HepG2 (cell line): ENCODE measurements around the gene ABCA13. TPM values are rescaled to one million over a fixed set of nuclear protein-coding genes. Genes with fewer than 3 reads are reported as not detected.

Experiments used
- ATAC-seq: fragments of 200-7000 bp; cut with Tn5 transposase; 3 replicates; pipeline ENCODE4 v1.9.1; 2020; ENCODE audit warnings: mild to moderate bottlenecking, moderate library complexity
- BruUV-seq: library from RNA; stranded (reverse); fragments of 400-500 nt; replicated peaks from 2 replicates; lab custom pipeline; 2021; lab: Mats Ljungman, UMichigan
- CTCF ChIA-PET: fragments of 300-600 bp; formaldehyde crosslinking; extraction: SDS; loops from one replicate; lab custom pipeline; 2021; ENCODE audit warnings: low total read pairs, inconsistent platforms, low intra/inter-chr PET ratio; lab: Yijun Ruan, JAX
- POLR2A ChIA-PET: fragments of 350-600 bp; sonication (Branson Sonifier 250); formaldehyde crosslinking; loops from one replicate; lab custom pipeline; 2020; ENCODE audit warnings: antibody characterized with exemption, inconsistent platforms; lab: Yijun Ruan, JAX
- DNase-seq: peaks from one replicate; pipeline ENCODE4 v3.0.0-alpha.2; 2015; ENCODE audit warnings: low spot score
- FAIRE-seq: peaks from 3 replicates; lab custom pipeline; 2011; peaks lifted over from hg19 to GRCh38; lab: Jason Lieb, UNC
- H2AFZ ChIP-seq: one replicate; pipeline ENCODE4 v1.6.1; 2011; ENCODE audit warnings: low read length, inconsistent platforms
- H3K27ac ChIP-seq: fragments of 300-600 bp; 3 replicates; pipeline ENCODE4 v1.8.0; 2011; ENCODE audit warnings: mixed run types, mild to moderate bottlenecking, mixed read lengths, low read length, inconsistent platforms; ENCODE audit not compliant: insufficient read depth; ENCODE audit errors: extremely low read length
- H3K27me3 ChIP-seq, 2 experiments: fragments of 200-600 bp in 1 of 2; 2 replicates in 1 of 2; 3 replicates in 1 of 2; pipeline versions ENCODE4 v1.6.0 to v1.8.0; 2011; ENCODE audit warnings: low read length in 2 of 2, mild to moderate bottlenecking in 2 of 2, moderate library complexity in 2 of 2, inconsistent platforms in 1 of 2; ENCODE audit not compliant: insufficient read depth in 2 of 2, control insufficient read depth in 1 of 2
- H3K36me3 ChIP-seq, 2 experiments: fragments of 200-600 bp in 1 of 2; replicated peaks in 1 of 2; 2 replicates in 1 of 2; 3 replicates in 1 of 2; pipeline versions ENCODE4 v1.5.1 to v1.8.0; 2011; ENCODE audit warnings: low read length in 2 of 2, inconsistent platforms in 1 of 2; ENCODE audit not compliant: insufficient read depth in 2 of 2, control insufficient read depth in 1 of 2
- H3K4me1 ChIP-seq: 2 replicates; pipeline ENCODE4 v1.5.1; 2012; ENCODE audit warnings: low read length, inconsistent platforms; ENCODE audit not compliant: insufficient read depth
- H3K4me2 ChIP-seq: 2 replicates; pipeline ENCODE4 v1.6.0; 2011; ENCODE audit warnings: low read depth, low read length, inconsistent platforms
- H3K4me3 ChIP-seq, 3 experiments: fragments of 200-600 bp in 1 of 3; sonication (generic), shearing (Covaris generic) in 1 of 3; replicated peaks in 1 of 3; 2 replicates each; pipeline ENCODE4 v1.5.1; 2011 to 2016; ENCODE audit warnings: low read length in 3 of 3, inconsistent platforms in 2 of 3, low read depth in 2 of 3, mild to moderate bottlenecking in 2 of 3, control low read depth in 1 of 3, mixed read lengths in 1 of 3; ENCODE audit not compliant: insufficient read depth in 1 of 3
- H3K79me2 ChIP-seq: one replicate; pipeline ENCODE4 v1.6.1; 2011; ENCODE audit warnings: low read length, inconsistent platforms; ENCODE audit not compliant: insufficient read depth
- H3K9ac ChIP-seq: 2 replicates; pipeline ENCODE4 v1.6.0; 2011; ENCODE audit warnings: mild to moderate bottlenecking, low read depth, low read length, inconsistent platforms; ENCODE audit not compliant: insufficient read depth
- H3K9me3 ChIP-seq: 2 replicates; pipeline ENCODE4 v1.5.1; 2012; ENCODE audit warnings: mild to moderate bottlenecking, low read length
- H4K20me1 ChIP-seq: 2 replicates; pipeline ENCODE4 v1.6.0; 2011; ENCODE audit warnings: inconsistent platforms, mild to moderate bottlenecking, low read length, moderate library complexity; ENCODE audit not compliant: insufficient read depth
- JUN ChIP-seq: sonication (generic); formaldehyde crosslinking; IDR thresholded peaks from 2 replicates; pipeline ENCODE4 v1.4.0; 2020; ENCODE audit warnings: mild to moderate bottlenecking, missing genetic modification reagents
- MED8 ChIP-seq: sonication (generic); formaldehyde crosslinking; IDR thresholded peaks from 2 replicates; pipeline ENCODE4 v1.8.1; 2023; ENCODE audit warnings: mild to moderate bottlenecking, missing genetic modification reagents; ENCODE audit not compliant: insufficient replicate concordance
- NR1H2 ChIP-seq: sonication (generic); formaldehyde crosslinking; IDR thresholded peaks from 2 replicates; pipeline ENCODE4 v1.8.1; 2022; ENCODE audit warnings: low read depth, missing genetic modification reagents, borderline replicate concordance
- RFX5 ChIP-seq: IDR thresholded peaks from 2 replicates; pipeline ENCODE4 v1.6.1; 2011; ENCODE audit warnings: low read depth, low read length, improper control_type of control experiment
- TAF1 ChIP-seq: sonication (generic); formaldehyde crosslinking; IDR thresholded peaks from 2 replicates; pipeline ENCODE4 v1.4.0; 2020; ENCODE audit warnings: missing genetic modification reagents
- TFDP1 ChIP-seq: IDR thresholded peaks from 2 replicates; pipeline ENCODE4 v1.6.1; 2016; ENCODE audit warnings: missing compliant biosample characterization, missing genetic modification reagents, borderline replicate concordance
- ZFP62 ChIP-seq: sonication (generic); formaldehyde crosslinking; IDR thresholded peaks from 2 replicates; pipeline ENCODE4 v1.4.0; 2020; ENCODE audit warnings: missing genetic modification reagents
- ZNF597 ChIP-seq: sonication (generic); formaldehyde crosslinking; IDR thresholded peaks from 2 replicates; pipeline ENCODE4 v1.5.0; 2020; ENCODE audit warnings: missing genetic modification reagents
- WGBS: methylation state at CpG from one replicate; pipeline ENCODE4 v1.1.6; 2017; ENCODE audit warnings: low lambda C conversion rate; 5-methylcytosine and 5-hydroxymethylcytosine counted together
- in situ Hi-C: cut with HindIII; loops from 2 replicates; pipeline ENCODE4 v1.10.0; 2017; ENCODE audit warnings: low pct_unique_long_range_greater_than_20kb; ENCODE audit not compliant: extremely low pct_ligation_motif_present
- intact Hi-C: fragments of 100-400 bp; cut with micrococcal nuclease; formaldehyde crosslinking; loops from one replicate; pipeline ENCODE4 v1.10.0; 2022; ENCODE audit not compliant: unreplicated experiment
- polyA plus RNA-seq, 8 experiments: library from polyadenylated mRNA; depleted of rRNA in 3 of 8; stranded (reverse) in 7 of 8; unstranded in 1 of 8; fragments of >200 nt; fragmentation: Illumina TruSeq in 4 of 8; extraction: Trizol in 4 of 8; gene quantifications; 2 replicates each; pipeline versions ENCODE4 v1.2.1 to v1.2.3, GENCODE V29; 2011 to 2016; ENCODE audit warnings: low read depth in 4 of 8, missing spikeins in 1 of 8, mixed read lengths in 1 of 8; ENCODE audit not compliant: insufficient read depth in 1 of 8
- total RNA-seq, 5 experiments: library from RNA; depleted of rRNA; stranded (reverse); fragments of >200 nt; fragmentation: Illumina TruSeq; extraction: Trizol; gene quantifications; 2 replicates each; pipeline ENCODE4 v1.2.3, GENCODE V29; 2016; ENCODE audit warnings: low read depth in 1 of 5
- TF ChIP-seq, protein P1 (sequence below), 2 experiments: sonication (generic) in 1 of 2; formaldehyde crosslinking in 1 of 2; IDR thresholded peaks; 2 replicates each; pipeline versions ENCODE4 v1.6.1 to v1.9.0; 2014 to 2022; ENCODE audit warnings: antibody characterized with exemption in 1 of 2, borderline replicate concordance in 1 of 2, inconsistent platforms in 1 of 2, low read depth in 1 of 2, missing genetic modification reagents in 1 of 2
- TF ChIP-seq, protein P2 (sequence below): sonication (generic); formaldehyde crosslinking; IDR thresholded peaks from 2 replicates; pipeline ENCODE4 v1.4.0; 2020; ENCODE audit warnings: mild to moderate bottlenecking, low read depth, missing genetic modification reagents
- TF ChIP-seq, protein P3 (sequence below): sonication (generic); formaldehyde crosslinking; IDR thresholded peaks from 2 replicates; pipeline ENCODE4 v1.4.0; 2020; ENCODE audit warnings: missing genetic modification reagents

Gene ABCA13
- total and polyA plus RNA-seq, 2 of the 13 experiments (the other 11 are each of a cell fraction or from before 2014, with no cell fraction given) = 0.03 TPM; not detected in 1

- intact Hi-C loops = loop anchor here (2.0 kb wide), 1 partner anchor 53 kb away; the partner anchor contains the start of gene UPP1
- no peak for TF ChIP-seq MED8
- TF ChIP-seq, protein P1, sequence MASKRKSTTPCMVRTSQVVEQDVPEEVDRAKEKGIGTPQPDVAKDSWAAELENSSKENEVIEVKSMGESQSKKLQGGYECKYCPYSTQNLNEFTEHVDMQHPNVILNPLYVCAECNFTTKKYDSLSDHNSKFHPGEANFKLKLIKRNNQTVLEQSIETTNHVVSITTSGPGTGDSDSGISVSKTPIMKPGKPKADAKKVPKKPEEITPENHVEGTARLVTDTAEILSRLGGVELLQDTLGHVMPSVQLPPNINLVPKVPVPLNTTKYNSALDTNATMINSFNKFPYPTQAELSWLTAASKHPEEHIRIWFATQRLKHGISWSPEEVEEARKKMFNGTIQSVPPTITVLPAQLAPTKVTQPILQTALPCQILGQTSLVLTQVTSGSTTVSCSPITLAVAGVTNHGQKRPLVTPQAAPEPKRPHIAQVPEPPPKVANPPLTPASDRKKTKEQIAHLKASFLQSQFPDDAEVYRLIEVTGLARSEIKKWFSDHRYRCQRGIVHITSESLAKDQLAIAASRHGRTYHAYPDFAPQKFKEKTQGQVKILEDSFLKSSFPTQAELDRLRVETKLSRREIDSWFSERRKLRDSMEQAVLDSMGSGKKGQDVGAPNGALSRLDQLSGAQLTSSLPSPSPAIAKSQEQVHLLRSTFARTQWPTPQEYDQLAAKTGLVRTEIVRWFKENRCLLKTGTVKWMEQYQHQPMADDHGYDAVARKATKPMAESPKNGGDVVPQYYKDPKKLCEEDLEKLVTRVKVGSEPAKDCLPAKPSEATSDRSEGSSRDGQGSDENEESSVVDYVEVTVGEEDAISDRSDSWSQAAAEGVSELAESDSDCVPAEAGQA (IDR thresholded peaks at IDR 0.05; ENCODE audit: low read depth) = no peak
- TF ChIP-seq, protein P1 (CRISPR knock-in tag; IDR thresholded peaks at IDR 0.05; ENCODE audit: borderline replicate concordance) = no peak
- no peak for TF ChIP-seq TAF1 (CRISPR knock-in tag)
- TF ChIP-seq ZFP62 (CRISPR knock-in tag) = no peak
- no peak for TF ChIP-seq TFDP1
- no peak for TF ChIP-seq ZNF597
- TF ChIP-seq, protein P2, sequence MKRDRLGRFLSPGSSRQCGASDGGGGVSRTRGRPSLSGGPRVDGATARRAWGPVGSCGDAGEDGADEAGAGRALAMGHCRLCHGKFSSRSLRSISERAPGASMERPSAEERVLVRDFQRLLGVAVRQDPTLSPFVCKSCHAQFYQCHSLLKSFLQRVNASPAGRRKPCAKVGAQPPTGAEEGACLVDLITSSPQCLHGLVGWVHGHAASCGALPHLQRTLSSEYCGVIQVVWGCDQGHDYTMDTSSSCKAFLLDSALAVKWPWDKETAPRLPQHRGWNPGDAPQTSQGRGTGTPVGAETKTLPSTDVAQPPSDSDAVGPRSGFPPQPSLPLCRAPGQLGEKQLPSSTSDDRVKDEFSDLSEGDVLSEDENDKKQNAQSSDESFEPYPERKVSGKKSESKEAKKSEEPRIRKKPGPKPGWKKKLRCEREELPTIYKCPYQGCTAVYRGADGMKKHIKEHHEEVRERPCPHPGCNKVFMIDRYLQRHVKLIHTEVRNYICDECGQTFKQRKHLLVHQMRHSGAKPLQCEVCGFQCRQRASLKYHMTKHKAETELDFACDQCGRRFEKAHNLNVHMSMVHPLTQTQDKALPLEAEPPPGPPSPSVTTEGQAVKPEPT (CRISPR knock-in tag) = no peak
- TF ChIP-seq NR1H2 (CRISPR knock-in tag) = no peak
- TF ChIP-seq JUN (CRISPR knock-in tag) = no peak
- TF ChIP-seq RFX5 = no peak
- TF ChIP-seq, protein P3, sequence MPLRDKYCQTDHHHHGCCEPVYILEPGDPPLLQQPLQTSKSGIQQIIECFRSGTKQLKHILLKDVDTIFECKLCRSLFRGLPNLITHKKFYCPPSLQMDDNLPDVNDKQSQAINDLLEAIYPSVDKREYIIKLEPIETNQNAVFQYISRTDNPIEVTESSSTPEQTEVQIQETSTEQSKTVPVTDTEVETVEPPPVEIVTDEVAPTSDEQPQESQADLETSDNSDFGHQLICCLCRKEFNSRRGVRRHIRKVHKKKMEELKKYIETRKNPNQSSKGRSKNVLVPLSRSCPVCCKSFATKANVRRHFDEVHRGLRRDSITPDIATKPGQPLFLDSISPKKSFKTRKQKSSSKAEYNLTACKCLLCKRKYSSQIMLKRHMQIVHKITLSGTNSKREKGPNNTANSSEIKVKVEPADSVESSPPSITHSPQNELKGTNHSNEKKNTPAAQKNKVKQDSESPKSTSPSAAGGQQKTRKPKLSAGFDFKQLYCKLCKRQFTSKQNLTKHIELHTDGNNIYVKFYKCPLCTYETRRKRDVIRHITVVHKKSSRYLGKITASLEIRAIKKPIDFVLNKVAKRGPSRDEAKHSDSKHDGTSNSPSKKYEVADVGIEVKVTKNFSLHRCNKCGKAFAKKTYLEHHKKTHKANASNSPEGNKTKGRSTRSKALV (CRISPR knock-in tag) = no peak
These were observed 29.7 kb upstream of the ABCA13 start for GRCh38 chr7:48141521-48141920.

More at GRCh38 chr7:48141521-48141920, 29.7 kb upstream of the ABCA13 start:
- Histone ChIP-seq H3K4me2 (no peak overlapping the region), H2AFZ (no peak overlapping the region), H3K36me3 (no peaks in the 10 kb centered on the region), H3K27me3 (no peaks in the 10 kb centered on the region), H3K79me2 (no peaks in the 10 kb centered on the region), H3K4me3 (no peak overlapping the region), H3K27ac (peak overlapping the region; percentile 90), H3K9ac (no peak overlapping the region), H3K4me1 (peaks cover 84% of the 10 kb centered on the region), H3K9me3 (peaks cover 10% of the 10 kb centered on the region; the same call in 1 of the 2 replicates), H4K20me1 (no peaks in the 10 kb centered on the region)
- no peak for FAIRE-seq
- ChIA-PET CTCF (no interaction called here), POLR2A (interaction anchor here (2.7 to 4.1 kb wide), 2 partner anchors 13 to 53 kb away, joined by 34 to 57 read pairs; partner anchors contain the start of gene UPP1)
- DNase-seq = no peak
- 100% methylated on average over 1 of the region's 1 CpG for WGBS
- no TSS peak for BruUV-seq
- in situ Hi-C loops = no loop called here
- ATAC-seq = no peak
